HCT116 (cell line): ENCODE results near the gene NCBP3. TPM values are rescaled to one million over a fixed set of nuclear protein-coding genes. Genes with fewer than 3 reads are reported as not detected.

ENCODE experiments used
- ATAC-seq: fragments of 200-7000 bp; cut with Tn5 transposase; 2 replicates; pipeline ENCODE4 v1.9.1; 2020; ENCODE audit warnings: mild to moderate bottlenecking, moderate library complexity
- BruUV-seq: library from RNA; stranded (reverse); fragments of 400-500 nt; replicated peaks from 2 replicates; lab custom pipeline; 2021; lab: Mats Ljungman, UMichigan
- CTCF ChIA-PET: fragments of 300-600 bp; sonication (Branson Sonifier 250); formaldehyde crosslinking; loops from one replicate; lab custom pipeline; 2021; ENCODE audit warnings: antibody characterized with exemption; lab: Charles Lee
- POLR2A ChIA-PET: fragments of 300-600, 350-600 bp; sonication (Branson Sonifier 250); formaldehyde crosslinking; loops from one replicate; lab custom pipeline; 2021; ENCODE audit warnings: antibody characterized with exemption; lab: Charles Lee
- RAD21 ChIA-PET, 2 experiments: fragments of 300-600 bp; sonication (Branson Sonifier 250); formaldehyde crosslinking; loops; one replicate each; lab custom pipeline; 2023; ENCODE audit warnings: low total read pairs in 2 of 2; ENCODE audit not compliant: uncharacterized antibody in 2 of 2, unreplicated experiment in 2 of 2, low non-redundant PET in 1 of 2; lab: Charles Lee
- DNase-seq: peaks from one replicate; pipeline ENCODE4 v3.0.0-alpha.2; 2010; ENCODE audit warnings: low read depth, low spot score
- H2AFZ ChIP-seq: fragments of 200-600 bp; shearing (Covaris generic), sonication (generic); 2 replicates; pipeline ENCODE4 v1.6.1; 2017; ENCODE audit warnings: low read depth, mixed run types, mixed read lengths, antibody characterized with exemption, low read length; ENCODE audit not compliant: poor library complexity, severe bottlenecking
- H3K27ac ChIP-seq: 2 replicates; pipeline ENCODE4 v1.5.1; 2012; ENCODE audit warnings: low read depth, low read length
- H3K27me3 ChIP-seq: fragments of 200-600 bp; sonication (generic); 2 replicates; pipeline ENCODE4 v1.6.1; 2016; ENCODE audit warnings: mixed run types, low read length, mixed read lengths; ENCODE audit not compliant: insufficient read depth
- H3K36me3 ChIP-seq, 2 experiments: fragments of 200-500 bp in 1 of 2; fragments of 200-600 bp in 1 of 2; sonication (Bioruptor generic) in 1 of 2; sonication (generic) in 1 of 2; 2 replicates each; pipeline versions ENCODE4 v1.5.1 to v1.6.1; 2014 to 2016; ENCODE audit warnings: low read length in 2 of 2, inconsistent platforms in 1 of 2, mixed read lengths in 1 of 2, mixed run types in 1 of 2; ENCODE audit not compliant: insufficient read depth in 2 of 2, control insufficient read depth in 1 of 2
- H3K4me1 ChIP-seq, 2 experiments: fragments of 200-600 bp in 1 of 2; sonication (generic) in 1 of 2; 2 replicates each; pipeline versions ENCODE4 v1.5.1 to v1.6.1; 2012 to 2017; ENCODE audit warnings: low read length in 2 of 2, inconsistent platforms in 1 of 2, mild to moderate bottlenecking in 1 of 2, mixed read lengths in 1 of 2, mixed run types in 1 of 2, moderate library complexity in 1 of 2; ENCODE audit not compliant: insufficient read depth in 2 of 2, control insufficient read depth in 1 of 2
- H3K4me2 ChIP-seq: fragments of 200-600 bp; sonication (generic); 2 replicates; pipeline ENCODE4 v1.6.1; 2017; ENCODE audit warnings: mixed run types, low read length, mixed read lengths
- H3K4me3 ChIP-seq, 2 experiments: fragments of 200-600 bp in 1 of 2; sonication (generic) in 1 of 2; replicated peaks in 1 of 2; 2 replicates each; pipeline ENCODE4 v1.5.1; 2011 to 2016; ENCODE audit warnings: low read length in 2 of 2, control low read depth in 1 of 2, low read depth in 1 of 2, mild to moderate bottlenecking in 1 of 2, mixed read lengths in 1 of 2, mixed run types in 1 of 2
- H3K79me2 ChIP-seq: fragments of 200-600 bp; sonication (generic); 2 replicates; pipeline ENCODE4 v1.6.1; 2017; ENCODE audit warnings: mild to moderate bottlenecking, mixed run types, low read length, moderate library complexity, mixed read lengths; ENCODE audit not compliant: insufficient read depth
- H3K9ac ChIP-seq: fragments of 200-600 bp; sonication (generic); 2 replicates; pipeline ENCODE4 v1.6.1; 2016; ENCODE audit warnings: low read length, mixed read lengths
- H3K9me2 ChIP-seq: fragments of 200-600 bp; sonication (generic), shearing (Covaris generic); 2 replicates; pipeline ENCODE4 v1.6.1; 2017; ENCODE audit warnings: mixed run types, mild to moderate bottlenecking, moderate library complexity; ENCODE audit not compliant: insufficient read depth
- H3K9me3 ChIP-seq, 2 experiments: fragments of 200-500 bp in 1 of 2; fragments of 200-600 bp in 1 of 2; sonication (Bioruptor generic) in 1 of 2; sonication (generic) in 1 of 2; 2 replicates each; pipeline ENCODE4 v1.6.1; 2014 to 2017; ENCODE audit warnings: low read length in 2 of 2, mixed read lengths in 2 of 2, inconsistent platforms in 1 of 2, low read depth in 1 of 2, mild to moderate bottlenecking in 1 of 2, mixed run types in 1 of 2, moderate library complexity in 1 of 2; ENCODE audit not compliant: control insufficient read depth in 1 of 2, insufficient read depth in 1 of 2
- H4K20me1 ChIP-seq: fragments of 200-600 bp; sonication (generic), shearing (Covaris generic); 2 replicates; pipeline ENCODE4 v1.6.1; 2017; ENCODE audit warnings: mixed run types, mild to moderate bottlenecking, moderate library complexity; ENCODE audit not compliant: insufficient read depth
- CBX3 ChIP-seq: IDR thresholded peaks from 2 replicates; pipeline ENCODE4 v1.6.1; 2012; ENCODE audit warnings: low read depth
- FOSL1 ChIP-seq: IDR thresholded peaks from 2 replicates; pipeline ENCODE4 v1.6.1; 2012; ENCODE audit warnings: low read depth
- JUND ChIP-seq: IDR thresholded peaks from 2 replicates; pipeline ENCODE4 v1.6.1; 2012
- POLR2AphosphoS5 ChIP-seq: IDR thresholded peaks from 2 replicates; pipeline ENCODE4 v1.6.1; 2011; ENCODE audit warnings: mild to moderate bottlenecking, low read depth, low read length, moderate library complexity
- SP1 ChIP-seq: IDR thresholded peaks from 2 replicates; pipeline ENCODE4 v1.6.1; 2012; ENCODE audit warnings: low read depth
- SRF ChIP-seq: IDR thresholded peaks from 2 replicates; pipeline ENCODE4 v1.6.1; 2012; ENCODE audit warnings: low read depth
- ZBTB33 ChIP-seq: IDR thresholded peaks from 2 replicates; pipeline ENCODE4 v1.6.1; 2011; ENCODE audit warnings: mild to moderate bottlenecking, low read length, moderate library complexity; ENCODE audit not compliant: insufficient replicate concordance; ENCODE audit errors: extremely low read depth
- ZFX ChIP-seq: fragments of 450-650 bp; IDR thresholded peaks from 2 replicates; pipeline ENCODE4 v1.6.1; 2017
- intact Hi-C: fragments of 100-400 bp; cut with micrococcal nuclease; formaldehyde crosslinking; loops from 2 replicates; pipeline ENCODE4 v1.10.0; 2022
- total RNA-seq: library from RNA; stranded (reverse); gene quantifications from one replicate; pipeline ENCODE4 v1.2.1, GENCODE V29; 2021; ENCODE audit not compliant: unreplicated experiment

The NCBP3 gene
- total RNA-seq, 1 experiment from 2014 or later, result 46.5 TPM

DNA sequence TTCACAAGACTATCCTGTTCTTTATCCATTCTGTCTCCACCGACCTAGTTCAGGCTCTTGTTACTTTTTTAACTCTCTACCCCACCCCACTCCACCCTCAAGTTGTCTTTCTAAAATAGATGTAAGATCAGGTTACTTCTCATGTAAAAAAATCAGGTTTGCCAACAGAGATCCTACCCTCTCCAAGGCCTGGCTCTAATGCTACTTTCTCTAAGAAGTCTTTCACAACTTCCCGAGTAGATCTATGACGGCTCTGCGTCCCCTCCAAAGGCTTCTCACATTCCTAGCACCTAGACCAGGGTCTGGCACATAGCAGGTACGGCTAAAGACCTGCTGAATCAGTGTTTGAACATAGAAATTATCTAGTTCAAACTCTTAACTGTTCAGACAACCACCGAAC lies 30.9 kb downstream of the NCBP3 start:
- no peaks in the 10 kb centered on the region for H3K79me2 ChIP-seq

GRCh38 chr17:3814361-3814760 lies 31.7 kb downstream of the NCBP3 start:
- ATAC-seq (no peak), DNase-seq (no peak)
- Histone ChIP-seq H2AFZ (no peak overlapping the region), H3K27me3 (no peaks in the 10 kb centered on the region), H3K9ac (no peak overlapping the region), H3K4me2 (no peak overlapping the region), H3K9me3 (no peaks in the 10 kb centered on the region), H3K9me2 (no peaks in the 10 kb centered on the region), H3K4me3 (no peak overlapping the region), H3K36me3 (peaks cover 37 to 46% of the 10 kb centered on the region in 2 experiments; a peak in 3 of 4 replicates), H4K20me1 (no peaks in the 10 kb centered on the region), H3K4me1 (peaks cover 0 to under 1% of the 10 kb centered on the region in 2 experiments; a peak in 2 of 4 replicates), H3K79me2 (no peaks in the 10 kb centered on the region), H3K27ac (no peak overlapping the region)
- no peak for TF ChIP-seq JUND
- no peak for TF ChIP-seq SP1
- no peak for TF ChIP-seq ZFX
- no peak for TF ChIP-seq POLR2AphosphoS5
- no peak for TF ChIP-seq SRF
- no peak for TF ChIP-seq CBX3
- ChIA-PET POLR2A (no interaction called here), RAD21 (no interaction called here), CTCF (no interaction called here)
- intact Hi-C loops, result no loop called here
- no TSS peak for BruUV-seq

More for the DNA sequence above, 30.9 kb downstream of the NCBP3 start:
- ATAC-seq (no peak), DNase-seq (no peak)
- Histone ChIP-seq H3K9me3 (no peaks in the 10 kb centered on the region), H3K9me2 (no peaks in the 10 kb centered on the region), H4K20me1 (no peaks in the 10 kb centered on the region), H3K4me3 (no peak overlapping the region), H3K27me3 (no peaks in the 10 kb centered on the region), H3K27ac (no peak overlapping the region), H2AFZ (no peak overlapping the region), H3K9ac (no peak overlapping the region), H3K4me1 (no peaks in the 10 kb centered on the region), H3K4me2 (no peak overlapping the region), H3K36me3 (peaks cover 35 to 46% of the 10 kb centered on the region in 2 experiments; a peak in 3 of 4 replicates)
- RAD21 ChIA-PET, result no interaction called here
- TF ChIP-seq JUND (no peak), ZBTB33 (no peak), FOSL1 (no peak)
- intact Hi-C loops, result no loop called here
- POLR2A ChIA-PET, result no interaction called here
- BruUV-seq, result no TSS peak
- CTCF ChIA-PET, result interaction anchor here (1.3 kb wide), 1 partner anchor 76 kb away, joined by 3 read pairs; no protein-coding TSS in a partner anchor
